ENCODE measurements around the gene TMOD3.
A peak's percentile ranks its signal among the peaks of the same experiment; 100 is the strongest.

TMOD3 gene

DNA sequence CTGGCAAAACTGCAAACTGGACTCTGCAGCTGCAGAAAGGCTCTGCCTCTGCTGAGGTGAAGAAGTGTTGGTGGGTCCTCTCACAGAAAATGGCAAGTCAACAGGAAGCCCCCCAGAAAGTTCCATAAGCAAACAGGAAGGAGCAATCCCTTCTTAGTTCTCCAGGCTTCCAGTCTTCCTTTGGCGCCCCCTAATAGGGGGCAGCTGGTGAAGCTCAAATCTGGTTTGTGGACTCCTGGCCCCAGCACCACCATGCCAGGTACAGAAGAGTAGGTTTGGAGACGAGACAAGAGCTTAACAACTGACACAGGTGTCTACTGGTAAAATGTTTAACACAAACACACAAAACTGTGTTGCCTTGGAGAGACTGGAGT lies 106.6 kb downstream of the TMOD3 start:
- Histone ChIP-seq H3F3A (ENCODE audit: insufficient read depth) (peaks cover 7% of the 10 kb centered on the region; the same call in 1 of the 2 replicates), H3K9me3 (ENCODE audit: insufficient read depth, low read length) (no peaks in the 10 kb centered on the region), H2AFZ (ENCODE audit: low read depth, low read length, severe bottlenecking) (no peak overlapping the region), H3K27ac (ENCODE audit: low read depth, low read length) (peak overlapping the region; percentile 38), H3K79me2 (ENCODE audit: insufficient read depth, low read length) (no peaks in the 10 kb centered on the region), H3K27me3 (ENCODE audit: low read length) (no peaks in the 10 kb centered on the region), H3K9me2 (replicated peaks; ENCODE audit: insufficient read depth, low read length) (no peaks in the 10 kb centered on the region), H3K4me3 (ENCODE audit: insufficient read depth, low read length, poor library complexity, severe bottlenecking) (no peak overlapping the region), H4K20me1 (ENCODE audit: low read depth, low read length) (no peaks in the 10 kb centered on the region), H3K9ac (ENCODE audit: low read length) (no peak overlapping the region), H3K4me2 (ENCODE audit: low read depth, low read length, poor library complexity, severe bottlenecking) (peak overlapping the region; percentile 16), H3K36me3 (ENCODE audit: low read length) (no peaks in the 10 kb centered on the region)
- TF ChIP-seq EZH2phosphoT487 (conservative IDR thresholded peaks at IDR 0.05; ENCODE audit: low read length) = no peak
- no peak for TF ChIP-seq CTCF (IDR thresholded peaks at IDR 0.05; ENCODE audit: insufficient read depth, low read length, poor library complexity, severe bottlenecking)

GRCh38 chr15:51938286-51938685 lies 108.8 kb downstream of the TMOD3 start:
- H3K9ac ChIP-seq (ENCODE audit: low read length) = no peak overlapping the region
- no peaks in the 10 kb centered on the region for H3K79me2 ChIP-seq (ENCODE audit: insufficient read depth, low read length)
- H3K27ac ChIP-seq (ENCODE audit: low read depth, low read length) = no peak overlapping the region
- H2AFZ ChIP-seq (ENCODE audit: low read depth, low read length, severe bottlenecking) = no peak overlapping the region
- TF ChIP-seq CTCF (IDR thresholded peaks at IDR 0.05; ENCODE audit: insufficient read depth, low read length, poor library complexity, severe bottlenecking) (no peak), EZH2phosphoT487 (conservative IDR thresholded peaks at IDR 0.05; ENCODE audit: low read length) (no peak)
- no peaks in the 10 kb centered on the region for H4K20me1 ChIP-seq (ENCODE audit: low read depth, low read length)
- H3K36me3 ChIP-seq (ENCODE audit: low read length) = peaks cover 7% of the 10 kb centered on the region; the same call in 1 of the 2 replicates
- H3K4me2 ChIP-seq (ENCODE audit: low read depth, low read length, poor library complexity, severe bottlenecking) = no peak overlapping the region
- H3K9me3 ChIP-seq (ENCODE audit: insufficient read depth, low read length) = no peaks in the 10 kb centered on the region
- no peaks in the 10 kb centered on the region for H3K9me2 ChIP-seq (replicated peaks; ENCODE audit: insufficient read depth, low read length)
- no peaks in the 10 kb centered on the region for H3K27me3 ChIP-seq (ENCODE audit: low read length)
- no peak overlapping the region for H3K4me3 ChIP-seq (ENCODE audit: insufficient read depth, low read length, poor library complexity, severe bottlenecking)
- H3F3A ChIP-seq (ENCODE audit: insufficient read depth) = peaks cover 7% of the 10 kb centered on the region; the same call in 1 of the 2 replicates

GRCh38 chr15:51939216-51939615 lies 109.8 kb downstream of the TMOD3 start:
- H3K79me2 ChIP-seq (ENCODE audit: insufficient read depth, low read length) = no peaks in the 10 kb centered on the region
- H3K9me3 ChIP-seq (ENCODE audit: insufficient read depth, low read length) = no peaks in the 10 kb centered on the region
- H3K4me3 ChIP-seq (ENCODE audit: insufficient read depth, low read length, poor library complexity, severe bottlenecking) = no peak overlapping the region
- H3K36me3 ChIP-seq (ENCODE audit: low read length) = peaks cover 13% of the 10 kb centered on the region
- no peaks in the 10 kb centered on the region for H3K9me2 ChIP-seq (replicated peaks; ENCODE audit: insufficient read depth, low read length)
- no peaks in the 10 kb centered on the region for H4K20me1 ChIP-seq (ENCODE audit: low read depth, low read length)
- H3F3A ChIP-seq (ENCODE audit: insufficient read depth) = peaks cover 7% of the 10 kb centered on the region; the same call in 1 of the 2 replicates
- TF ChIP-seq CTCF (IDR thresholded peaks at IDR 0.05; ENCODE audit: insufficient read depth, low read length, poor library complexity, severe bottlenecking) (no peak), EZH2phosphoT487 (conservative IDR thresholded peaks at IDR 0.05; ENCODE audit: low read length) (no peak)
- H3K27ac ChIP-seq (ENCODE audit: low read depth, low read length) = no peak overlapping the region
- no peak overlapping the region for H2AFZ ChIP-seq (ENCODE audit: low read depth, low read length, severe bottlenecking)
- no peak overlapping the region for H3K9ac ChIP-seq (ENCODE audit: low read length)
- H3K27me3 ChIP-seq (ENCODE audit: low read length) = no peaks in the 10 kb centered on the region
- H3K4me2 ChIP-seq (ENCODE audit: low read depth, low read length, poor library complexity, severe bottlenecking) = no peak overlapping the region

All from SU-DHL-6 (cell line).